IMR-90 (cell line): ENCODE results near the gene KDM1A. TPM values are rescaled to one million over a fixed set of nuclear protein-coding genes. Genes with fewer than 3 reads are reported as not detected.

Experiments used
- ATAC-seq: fragments of 200-7000 bp; cut with Tn5 transposase; 2 replicates; pipeline ENCODE4 v1.9.1; 2020; ENCODE audit warnings: low read depth, mild to moderate bottlenecking, moderate library complexity
- BruUV-seq: library from RNA; stranded (reverse); fragments of 400-500 nt; replicated peaks from 2 replicates; lab custom pipeline; 2021; lab: Mats Ljungman, UMichigan
- CTCF ChIA-PET: fragments of 300-600 bp; formaldehyde crosslinking; extraction: SDS; loops from one replicate; lab custom pipeline; 2021; ENCODE audit warnings: antibody characterized with exemption; lab: Yijun Ruan, JAX
- POLR2A ChIA-PET: fragments of 300-600 bp; sonication (Branson Sonifier 250); formaldehyde crosslinking; loops from one replicate; lab custom pipeline; 2022; ENCODE audit warnings: antibody characterized with exemption; ENCODE audit not compliant: unreplicated experiment; lab: Charles Lee
- DNase-seq: peaks from one replicate; pipeline ENCODE4 v3.0.0; 2013
- H2AFZ ChIP-seq: replicated peaks from 2 replicates; pipeline ENCODE3; 2013; ENCODE audit warnings: low read length, mild to moderate bottlenecking; ENCODE audit not compliant: poor library complexity
- H2AK5ac ChIP-seq: 2 replicates; pipeline ENCODE4 v1.6.1; 2013; ENCODE audit warnings: low read depth, low read length, inconsistent platforms
- H2AK9ac ChIP-seq: replicated peaks from 2 replicates; pipeline ENCODE3; 2013; ENCODE audit warnings: mild to moderate bottlenecking, low read depth, low read length, moderate library complexity; ENCODE audit not compliant: poor library complexity
- H2BK120ac ChIP-seq: 2 replicates; pipeline ENCODE4 v1.6.1; 2013; ENCODE audit warnings: low read depth, low read length, inconsistent platforms
- H2BK15ac ChIP-seq: 3 replicates; pipeline ENCODE4 v1.6.1; 2013; ENCODE audit warnings: low read depth, low read length, inconsistent platforms
- H2BK20ac ChIP-seq: 2 replicates; pipeline ENCODE4 v1.6.1; 2013; ENCODE audit warnings: low read depth, mild to moderate bottlenecking, inconsistent platforms, low read length, moderate library complexity
- H2BK5ac ChIP-seq: 2 replicates; pipeline ENCODE4 v1.6.1; 2013; ENCODE audit warnings: mild to moderate bottlenecking, low read depth, low read length, inconsistent platforms; ENCODE audit not compliant: poor library complexity, severe bottlenecking
- H3K14ac ChIP-seq: replicated peaks from 2 replicates; pipeline ENCODE4 v1.6.1; 2013; ENCODE audit warnings: low read depth, low read length, inconsistent platforms
- H3K18ac ChIP-seq: 2 replicates; pipeline ENCODE4 v1.6.1; 2013; ENCODE audit warnings: low read depth, low read length, control low read depth
- H3K23ac ChIP-seq: 2 replicates; pipeline ENCODE4 v1.6.1; 2013; ENCODE audit warnings: low read depth, low read length, inconsistent platforms
- H3K27ac ChIP-seq: 2 replicates; pipeline ENCODE4 v1.5.1; 2013; ENCODE audit warnings: mild to moderate bottlenecking, control low read depth, low read length; ENCODE audit not compliant: insufficient read depth
- H3K27me3 ChIP-seq: 2 replicates; pipeline ENCODE4 v1.6.1; 2013; ENCODE audit warnings: low read length; ENCODE audit not compliant: control insufficient read depth, insufficient read depth
- H3K36me3 ChIP-seq: 2 replicates; pipeline ENCODE4 v1.6.1; 2013; ENCODE audit warnings: low read length, mixed read lengths; ENCODE audit not compliant: control insufficient read depth, insufficient read depth
- H3K4ac ChIP-seq: 2 replicates; pipeline ENCODE4 v1.6.1; 2013; ENCODE audit warnings: low read depth, low read length, inconsistent platforms
- H3K4me1 ChIP-seq: 2 replicates; pipeline ENCODE4 v1.6.1; 2013; ENCODE audit warnings: low read length, mixed read lengths; ENCODE audit not compliant: control insufficient read depth, insufficient read depth
- H3K4me2 ChIP-seq: 2 replicates; pipeline ENCODE4 v1.6.1; 2013; ENCODE audit warnings: low read depth, mild to moderate bottlenecking, control low read depth, low read length, moderate library complexity
- H3K4me3 ChIP-seq: 2 replicates; pipeline ENCODE4 v1.5.1; 2013; ENCODE audit warnings: low read depth, mild to moderate bottlenecking, control low read depth, low read length, moderate library complexity; ENCODE audit not compliant: insufficient read depth
- H3K56ac ChIP-seq: 2 replicates; pipeline ENCODE4 v1.6.1; 2013; ENCODE audit warnings: low read length, inconsistent platforms; ENCODE audit not compliant: insufficient read depth; ENCODE audit errors: extremely low read depth
- H3K79me1 ChIP-seq, 2 experiments: 2 replicates each; pipeline ENCODE4 v1.6.1; 2013; ENCODE audit warnings: low read length in 2 of 2, inconsistent platforms in 1 of 2, low read depth in 1 of 2
- H3K9ac ChIP-seq: 2 replicates; pipeline ENCODE4 v1.6.1; 2013; ENCODE audit warnings: low read depth, low read length, control low read depth
- H3K9me1 ChIP-seq: 2 replicates; pipeline ENCODE4 v1.6.1; 2013; ENCODE audit warnings: low read length, inconsistent platforms; ENCODE audit not compliant: insufficient read depth
- H3K9me3 ChIP-seq: 2 replicates; pipeline ENCODE4 v1.6.1; 2013; ENCODE audit warnings: low read length; ENCODE audit not compliant: control insufficient read depth, insufficient read depth
- H4K20me1 ChIP-seq: 2 replicates; pipeline ENCODE4 v1.6.1; 2013; ENCODE audit warnings: low read length, inconsistent platforms; ENCODE audit not compliant: insufficient read depth
- H4K5ac ChIP-seq: 2 replicates; pipeline ENCODE4 v1.6.1; 2013; ENCODE audit warnings: mild to moderate bottlenecking, low read depth, low read length, control low read depth
- H4K8ac ChIP-seq, 2 experiments: 2 replicates each; pipeline ENCODE4 v1.6.1; 2013; ENCODE audit warnings: low read depth in 2 of 2, low read length in 2 of 2, control low read depth in 1 of 2, inconsistent platforms in 1 of 2
- H4K91ac ChIP-seq: 2 replicates; pipeline ENCODE4 v1.6.1; 2013; ENCODE audit warnings: low read depth, low read length, inconsistent platforms; ENCODE audit not compliant: insufficient read depth
- BHLHE40 ChIP-seq: fragments of 150-350 bp; IDR thresholded peaks from 2 replicates; pipeline ENCODE4 v1.6.1; 2016; ENCODE audit warnings: mild to moderate bottlenecking, low read depth, low read length
- CEBPB ChIP-seq: IDR thresholded peaks from 2 replicates; pipeline ENCODE4 v1.6.1; 2012; ENCODE audit warnings: low read depth, low read length, improper control_type of control experiment
- CHD1 ChIP-seq: IDR thresholded peaks from 2 replicates; pipeline ENCODE4 v1.6.1; 2012; ENCODE audit warnings: low read depth, low read length, improper control_type of control experiment
- CTCF ChIP-seq: conservative IDR thresholded peaks from 2 replicates; pipeline ENCODE4 v1.5.1; 2012; ENCODE audit warnings: mild to moderate bottlenecking, low read depth, low read length, improper control_type of control experiment
- FOS ChIP-seq: fragments of 150-350 bp; IDR thresholded peaks from 2 replicates; pipeline ENCODE4 v1.6.1; 2016; ENCODE audit warnings: low read depth, low read length
- MAFK ChIP-seq: IDR thresholded peaks from 2 replicates; pipeline ENCODE4 v1.6.1; 2012; ENCODE audit warnings: low read depth, low read length, improper control_type of control experiment
- MAZ ChIP-seq: IDR thresholded peaks from 2 replicates; pipeline ENCODE4 v1.6.1; 2012; ENCODE audit warnings: low read depth, mild to moderate bottlenecking, low read length, improper control_type of control experiment, moderate library complexity, borderline replicate concordance
- MXI1 ChIP-seq: IDR thresholded peaks from 2 replicates; pipeline ENCODE4 v1.6.1; 2012; ENCODE audit warnings: low read depth, mild to moderate bottlenecking, low read length, moderate library complexity, borderline replicate concordance
- NFE2L2 ChIP-seq: fragments of 150-350 bp; IDR thresholded peaks from 2 replicates; pipeline ENCODE4 v1.6.1; 2016; ENCODE audit warnings: low read depth, mild to moderate bottlenecking, low read length
- POLR2A ChIP-seq: IDR thresholded peaks from 2 replicates; pipeline ENCODE4 v1.6.1; 2012; ENCODE audit warnings: mild to moderate bottlenecking, low read depth, low read length
- RAD21 ChIP-seq: IDR thresholded peaks from 2 replicates; pipeline ENCODE4 v1.6.1; 2012; ENCODE audit warnings: low read length, improper control_type of control experiment
- RCOR1 ChIP-seq: IDR thresholded peaks from 2 replicates; pipeline ENCODE4 v1.6.1; 2012; ENCODE audit warnings: mild to moderate bottlenecking, low read length, improper control_type of control experiment; ENCODE audit not compliant: insufficient replicate concordance
- RFX5 ChIP-seq: IDR thresholded peaks from 2 replicates; pipeline ENCODE4 v1.8.0; 2012; ENCODE audit warnings: low read depth, mild to moderate bottlenecking, low read length, moderate library complexity
- SMC3 ChIP-seq: fragments of 150-350 bp; IDR thresholded peaks from 2 replicates; pipeline ENCODE4 v1.6.1; 2016; ENCODE audit warnings: low read depth, mild to moderate bottlenecking, antibody characterized with exemption, low read length, moderate library complexity
- USF2 ChIP-seq: fragments of 150-350 bp; IDR thresholded peaks from 2 replicates; pipeline ENCODE4 v1.6.1; 2017; ENCODE audit warnings: mild to moderate bottlenecking, antibody characterized with exemption, low read length, low read depth
- WGBS, 2 experiments: methylation state at CpG; one replicate each; pipeline versions ENCODE4 v1.1.5 to v1.1.7; 2013; ENCODE audit warnings: missing lambda C conversion rate in 2 of 2; ENCODE audit not compliant: insufficient read length in 1 of 2; ENCODE audit errors: extremely low coverage in 2 of 2; 5-methylcytosine and 5-hydroxymethylcytosine counted together
- dilution Hi-C: fragments of 300-500 bp; cut with HindIII; formaldehyde crosslinking; loops from one replicate; pipeline ENCODE4 v1.14.3; 2018; ENCODE audit warnings: low sequenced_read_pairs; ENCODE audit not compliant: unreplicated experiment
- in situ Hi-C: fragments of 300-500 bp; cut with MboI; formaldehyde crosslinking; loops from 3 replicates; pipeline ENCODE4 v1.14.3; 2019; ENCODE audit warnings: low sequenced_read_pairs, inconsistent platforms, mixed read lengths
- intact Hi-C: fragments of 100-400 bp; cut with micrococcal nuclease; formaldehyde crosslinking; loops from 2 replicates; pipeline ENCODE4 v1.10.0; 2022
- polyA plus RNA-seq, 3 experiments: library from polyadenylated mRNA; depleted of rRNA; stranded (reverse); fragments of >200 nt; gene quantifications; 2 replicates each; pipeline ENCODE4 v1.2.3, GENCODE V29; 2012; ENCODE audit warnings: low replicate concordance in 1 of 3
- total RNA-seq: library from RNA; depleted of rRNA; stranded (reverse); fragments of >200 nt; gene quantifications from 2 replicates; pipeline ENCODE4 v1.2.3, GENCODE V29; 2012

The KDM1A gene
- total and polyA plus RNA-seq, 2 of the 4 experiments (the other 2 are of a cell fraction), result 58.7 to 104 TPM

- no peak for TF ChIP-seq FOS
- TF ChIP-seq MAFK, result no peak
- no peak for TF ChIP-seq CHD1
- TF ChIP-seq NFE2L2, result no peak
- TF ChIP-seq MAZ, result peak; percentile 36; the same call in 1 of the 2 replicates
- no peak for TF ChIP-seq RCOR1
These were observed at the start of gene KDM1A (continued) for GRCh38 chr1:23019094-23019862.

- Histone ChIP-seq H3K4me3 (no peak overlapping the region), H2BK15ac (no peak overlapping the region), H3K4me1 (peaks cover 2% of the 10 kb centered on the region; the same call in 1 of the 2 replicates), H3K56ac (no peak overlapping the region), H3K14ac (no peak overlapping the region), H2BK5ac (no peak overlapping the region), H4K8ac (no peak overlapping the region), H3K79me1 (no peaks in the 10 kb centered on the region), H3K9me3 (peaks cover 8% of the 10 kb centered on the region), H3K27me3 (peaks cover 47% of the 10 kb centered on the region), H3K9ac (no peak overlapping the region), H2AK9ac (no peak overlapping the region), H2BK20ac (no peak overlapping the region), H3K18ac (no peak overlapping the region), H4K91ac (no peak overlapping the region), H3K4me2 (no peak overlapping the region), H3K4ac (no peak overlapping the region), H2AFZ (no peak overlapping the region), H3K27ac (no peak overlapping the region), H3K23ac (no peak overlapping the region), H2AK5ac (no peak overlapping the region), H3K36me3 (no peaks in the 10 kb centered on the region), H3K9me1 (no peaks in the 10 kb centered on the region), H4K5ac (no peak overlapping the region), H2BK120ac (no peak overlapping the region), H4K20me1 (0 out of 2 replicates have a peak, but pooled peaks cover 3% of the 10 kb centered on the region)
- BruUV-seq, result no TSS peak
- ChIA-PET CTCF (no interaction called here), POLR2A (no interaction called here)
- dilution Hi-C loops, result no loop called here
- ATAC-seq (no peak), DNase-seq (no peak)
- in situ Hi-C loops, result loop anchor here (10.0 kb wide), 1 partner anchor 565 kb away; the partner anchor contains the start of gene E2F2
- no CpG with 5 or more reads among the region's 2 CpGs for WGBS, 2 experiments
- intact Hi-C loops, result loop anchor here (10.0 kb wide), 1 partner anchor 665 kb away; no protein-coding TSS in a partner anchor
- no peak for TF ChIP-seq RFX5
- TF ChIP-seq POLR2A, result no peak
- no peak for TF ChIP-seq USF2
- TF ChIP-seq BHLHE40, result no peak
- no peak for TF ChIP-seq CHD1
- TF ChIP-seq RCOR1, result no peak
- TF ChIP-seq RAD21, result no peak
- TF ChIP-seq NFE2L2, result no peak
- no peak for TF ChIP-seq MXI1
- no peak for TF ChIP-seq MAFK
- TF ChIP-seq CTCF, result no peak
- TF ChIP-seq CEBPB, result no peak
- no peak for TF ChIP-seq SMC3
These were observed 49.2 kb upstream of the KDM1A start for GRCh38 chr1:22970096-22970495.
